Cardiac fibroblast (primary cell): Measurements from ENCODE around the gene KCNE2.
"Not testable (repeated sequence)": the region's sequence is repeated elsewhere in the genome, so short reads cannot be mapped to it uniquely, and the experiment has no call there.

Experiments
- DNase-seq, 2 donors: peaks; one replicate each; pipeline versions ENCODE4 v3.0.0 to v3.0.0-alpha.2; 2010; ENCODE audit warnings: low read depth in 2 of 2
- H3K4me3 ChIP-seq, 2 donors: replicated peaks in 1 of 2; 1 replicate in 1 of 2; 2 replicates in 1 of 2; pipeline ENCODE4 v1.5.1; 2011; ENCODE audit warnings: low read depth in 2 of 2, low read length in 2 of 2, mild to moderate bottlenecking in 2 of 2, moderate library complexity in 1 of 2
- TF ChIP-seq, protein P1 (sequence below): IDR thresholded peaks from one replicate; pipeline ENCODE4 v1.5.1; 2011; ENCODE audit warnings: low read depth, mild to moderate bottlenecking, low read length, inconsistent platforms

Gene KCNE2

DNA sequence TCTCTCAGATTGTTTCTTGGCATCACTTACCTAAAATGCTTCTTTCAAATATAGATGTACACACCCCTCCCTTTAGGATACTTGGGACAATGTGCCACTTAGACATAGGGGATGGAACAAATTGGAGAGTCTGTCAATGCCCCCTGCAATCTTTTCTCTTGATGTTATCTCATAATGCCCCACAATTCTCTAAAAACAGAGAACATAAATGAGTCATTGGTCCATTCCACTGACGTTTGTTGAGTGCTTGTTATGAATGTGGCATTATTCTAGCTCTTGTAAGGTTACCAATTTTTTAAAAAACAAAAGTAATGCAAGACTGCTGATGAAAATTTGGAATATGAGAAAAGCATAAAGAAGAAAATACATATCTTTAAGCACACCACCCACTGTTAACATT lies 5.9 kb downstream of the KCNE2 start:
- no peak for DNase-seq
- TF ChIP-seq, protein P1, sequence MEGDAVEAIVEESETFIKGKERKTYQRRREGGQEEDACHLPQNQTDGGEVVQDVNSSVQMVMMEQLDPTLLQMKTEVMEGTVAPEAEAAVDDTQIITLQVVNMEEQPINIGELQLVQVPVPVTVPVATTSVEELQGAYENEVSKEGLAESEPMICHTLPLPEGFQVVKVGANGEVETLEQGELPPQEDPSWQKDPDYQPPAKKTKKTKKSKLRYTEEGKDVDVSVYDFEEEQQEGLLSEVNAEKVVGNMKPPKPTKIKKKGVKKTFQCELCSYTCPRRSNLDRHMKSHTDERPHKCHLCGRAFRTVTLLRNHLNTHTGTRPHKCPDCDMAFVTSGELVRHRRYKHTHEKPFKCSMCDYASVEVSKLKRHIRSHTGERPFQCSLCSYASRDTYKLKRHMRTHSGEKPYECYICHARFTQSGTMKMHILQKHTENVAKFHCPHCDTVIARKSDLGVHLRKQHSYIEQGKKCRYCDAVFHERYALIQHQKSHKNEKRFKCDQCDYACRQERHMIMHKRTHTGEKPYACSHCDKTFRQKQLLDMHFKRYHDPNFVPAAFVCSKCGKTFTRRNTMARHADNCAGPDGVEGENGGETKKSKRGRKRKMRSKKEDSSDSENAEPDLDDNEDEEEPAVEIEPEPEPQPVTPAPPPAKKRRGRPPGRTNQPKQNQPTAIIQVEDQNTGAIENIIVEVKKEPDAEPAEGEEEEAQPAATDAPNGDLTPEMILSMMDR = no peak
- H3K4me3 ChIP-seq = no peak overlapping the region

DNA sequence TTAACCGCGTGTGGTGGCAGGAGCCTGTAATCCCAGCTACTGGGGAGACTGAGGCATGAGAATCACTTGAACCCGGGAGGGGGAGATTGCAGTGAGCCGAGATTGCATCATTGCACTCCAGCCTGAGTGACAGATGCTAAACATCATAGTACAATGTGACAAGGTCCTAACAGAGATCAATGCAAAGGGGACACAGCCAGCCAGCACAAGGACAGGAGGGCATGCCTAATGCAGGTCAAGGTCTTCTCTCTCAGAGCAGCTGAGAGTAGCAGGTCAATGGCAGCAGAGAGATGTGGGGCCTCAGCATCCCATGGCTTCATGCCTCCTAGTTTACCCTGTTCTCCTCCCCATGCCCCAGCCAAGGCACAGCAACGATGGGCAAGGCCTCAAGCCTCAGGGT lies 8.5 kb downstream of the KCNE2 start:
- DNase-seq = no peak
- TF ChIP-seq, protein P1 = no peak
- no peak overlapping the region for H3K4me3 ChIP-seq

DNA sequence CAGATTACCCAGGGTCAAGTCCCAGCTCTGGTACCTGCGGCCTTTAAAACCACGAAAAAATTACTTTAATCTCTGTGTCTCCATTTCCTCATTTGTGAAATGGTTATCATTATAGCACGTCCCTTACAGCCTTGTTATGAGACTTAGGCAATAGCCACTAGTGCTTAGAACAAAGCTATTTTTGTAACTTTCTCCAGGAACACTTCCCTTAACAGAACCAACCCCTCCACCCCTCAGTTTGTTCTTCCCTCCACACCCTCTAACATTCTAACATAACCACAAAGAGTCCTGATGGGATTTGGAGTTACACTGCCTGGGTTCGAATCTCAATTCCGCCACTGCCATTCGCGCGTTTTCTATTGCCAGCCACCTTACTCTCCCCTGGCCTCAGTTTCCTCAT lies 10.7 kb downstream of the KCNE2 start:
- DNase-seq, H3K4me3 ChIP-seq: not testable (repeated sequence)

- not testable (repeated sequence) for DNase-seq, H3K4me3 ChIP-seq
Observed at GRCh38 chr21:34374940-34375618, 11.3 kb downstream of the KCNE2 start, which contains the start of gene SMIM11. SMIM11 (plus strand) TSS chr21:34375507; CDS start chr21:34379505, 3,998 bp downstream.

DNA sequence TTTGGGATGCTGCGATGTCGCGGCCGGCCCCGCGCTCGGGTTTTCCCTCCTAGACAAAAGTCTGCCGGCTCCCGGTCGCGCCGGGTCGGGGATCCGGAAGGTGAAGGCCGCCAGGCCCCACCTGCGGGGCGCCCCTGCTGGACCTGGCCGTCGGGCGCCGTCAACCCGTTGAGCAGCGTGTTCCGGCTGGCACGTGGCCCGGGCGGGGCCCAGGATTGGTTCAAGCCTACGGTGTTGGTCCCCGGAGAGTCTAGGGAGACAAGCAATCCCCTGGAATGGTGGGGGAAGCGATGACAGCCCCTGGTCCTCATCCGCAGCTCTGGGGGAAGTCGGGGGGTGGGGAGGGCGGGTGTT lies 11.8 kb downstream of the KCNE2 start:
- not testable (repeated sequence) for DNase-seq, H3K4me3 ChIP-seq

GRCh38 chr21:34383138-34383537 lies 19.3 kb downstream of the KCNE2 start:
- DNase-seq, H3K4me3 ChIP-seq: not testable (repeated sequence)

GRCh38 chr21:34383724-34384415 lies 20.1 kb downstream of the KCNE2 start:
- DNase-seq, H3K4me3 ChIP-seq: not testable (repeated sequence)

- DNase-seq, H3K4me3 ChIP-seq: not testable (repeated sequence)
Observed at GRCh38 chr21:34400522-34400921, 36.7 kb downstream of the KCNE2 start.

GRCh38 chr21:34404742-34405141 lies 40.9 kb downstream of the KCNE2 start:
- not testable (repeated sequence) for H3K4me3 ChIP-seq

GRCh38 chr21:34405686-34406085 lies 41.9 kb downstream of the KCNE2 start:
- not testable (repeated sequence) for H3K4me3 ChIP-seq, DNase-seq

More at GRCh38 chr21:34404742-34405141, 40.9 kb downstream of the KCNE2 start:
- DNase-seq = not testable (repeated sequence)

- DNase-seq = not testable (repeated sequence)
Observed at GRCh38 chr21:34406102-34406501, 42.3 kb downstream of the KCNE2 start.

GRCh38 chr21:34406676-34407075 lies 42.9 kb downstream of the KCNE2 start:
- not testable (repeated sequence) for DNase-seq

More at GRCh38 chr21:34406102-34406501, 42.3 kb downstream of the KCNE2 start:
- not testable (repeated sequence) for H3K4me3 ChIP-seq

DNA sequence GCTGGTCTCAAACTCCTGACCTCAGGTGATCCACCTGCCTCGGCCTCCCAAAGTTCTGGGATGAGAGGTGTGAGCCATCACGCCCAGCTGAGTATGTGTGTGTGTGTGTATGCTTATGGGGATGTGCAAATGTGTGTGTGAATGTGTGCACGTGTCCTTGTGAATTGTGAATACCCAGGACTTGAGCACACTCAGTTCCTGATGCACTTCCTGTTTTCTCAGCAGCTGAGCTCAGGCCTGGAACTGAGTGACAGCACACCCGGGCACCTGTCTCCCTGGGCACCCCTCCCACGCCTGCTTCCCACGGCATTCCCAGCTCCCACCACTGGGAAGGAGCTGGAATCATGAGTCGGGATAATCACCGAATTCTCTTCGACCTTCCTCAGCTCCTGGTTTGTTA lies 43.5 kb downstream of the KCNE2 start:
- not testable (repeated sequence) for H3K4me3 ChIP-seq, DNase-seq

More at GRCh38 chr21:34406676-34407075, 42.9 kb downstream of the KCNE2 start:
- not testable (repeated sequence) for H3K4me3 ChIP-seq

DNA sequence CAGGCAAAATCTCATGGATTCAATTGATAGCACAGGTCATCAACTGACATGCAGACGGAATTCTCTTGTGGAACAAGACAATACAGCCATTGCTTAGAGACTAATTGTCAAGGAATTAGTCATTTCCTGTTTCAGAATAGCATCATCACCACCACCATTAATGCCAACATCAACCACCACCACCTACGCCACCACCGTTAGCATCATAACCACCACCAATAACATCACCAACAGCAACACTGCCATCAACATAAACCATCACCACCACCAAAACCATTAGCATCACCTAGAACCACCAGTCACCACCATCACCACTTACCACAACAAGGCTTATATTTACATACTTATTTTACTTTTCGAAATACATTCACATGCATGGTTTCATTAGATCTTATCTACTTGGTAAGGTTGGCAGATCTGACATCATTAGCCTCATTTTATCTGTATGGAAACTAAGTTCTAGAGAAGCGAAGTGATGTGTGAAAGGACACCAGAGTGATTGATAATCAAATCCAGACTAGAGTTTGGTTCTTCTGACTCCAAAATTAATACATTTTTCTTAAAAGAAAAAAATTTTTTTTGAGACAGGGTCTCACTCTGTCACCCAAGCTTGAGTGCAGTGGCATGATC lies 53.8 kb downstream of the KCNE2 start:
- H3K4me3 ChIP-seq, DNase-seq: not testable (repeated sequence)
